Psoas muscle (tissue), 8 donors: ENCODE measurements around the gene MEI4. TPM values are rescaled to one million over a fixed set of nuclear protein-coding genes. Genes with fewer than 3 reads are reported as not detected.

Source experiments
- ATAC-seq, 4 donors: fragments of 200-7000 bp; cut with Tn5 transposase; one replicate each; pipeline ENCODE4 v1.9.1; 2020; ENCODE audit warnings: moderate library complexity in 3 of 4, mild to moderate bottlenecking in 2 of 4
- DNase-seq, 2 donors: peaks; one replicate each; pipeline ENCODE4 v3.0.0-alpha.2; 2020
- H3K27ac ChIP-seq: fragments of 200-600 bp; one replicate; pipeline ENCODE4 v1.8.0; 2022
- H3K27me3 ChIP-seq, 3 donors: fragments of 200-600 bp in 1 of 3; one replicate each; pipeline versions ENCODE4 v1.6.1 to v1.8.0; 2013 to 2022; ENCODE audit warnings: low read length in 2 of 3, mild to moderate bottlenecking in 2 of 3, moderate library complexity in 1 of 3; ENCODE audit not compliant: insufficient read depth in 3 of 3
- H3K36me3 ChIP-seq, 2 donors: fragments of 200-600 bp in 1 of 2; one replicate each; pipeline versions ENCODE4 v1.6.1 to v1.8.0; 2013 to 2022; ENCODE audit warnings: low read depth in 1 of 2, mild to moderate bottlenecking in 1 of 2, moderate library complexity in 1 of 2; ENCODE audit not compliant: insufficient read depth in 1 of 2
- H3K4me1 ChIP-seq: fragments of 200-600 bp; one replicate; pipeline ENCODE4 v1.8.0; 2022
- H3K4me3 ChIP-seq: fragments of 200-600 bp; one replicate; pipeline ENCODE4 v1.8.0; 2022; ENCODE audit warnings: mild to moderate bottlenecking
- H3K9me3 ChIP-seq: fragments of 200-600 bp; one replicate; pipeline ENCODE4 v1.8.0; 2022
- WGBS, 3 donors: extraction: QIAGEN DNeasy Blood & Tissue Kit; methylation state at CpG; one replicate each; pipeline versions ENCODE4 v1.1.6 to v1.1.7; 2013; 5-methylcytosine and 5-hydroxymethylcytosine counted together
- intact Hi-C, 2 donors: fragments of 100-400 bp; cut with DNase I; formaldehyde crosslinking; loops; one replicate each; pipeline versions ENCODE4 v1.11.0 to v1.14.2; 2022
- polyA plus RNA-seq, 3 donors: library from polyadenylated mRNA; stranded (reverse); fragments of 200-250 nt; gene quantifications; one replicate each; pipeline ENCODE4 v1.2.3, GENCODE V29; 2013
- total RNA-seq, 4 donors: library from RNA; stranded (reverse); fragmentation: NEBNext Ultra II Directional in 2 of 4; extraction: Animal tissue kit (Norgen Biotek cat#: 25700) in 2 of 4; gene quantifications; one replicate each; pipeline versions ENCODE4 v1.2.1 to v1.2.4, GENCODE V29; 2021 to 2023
- TF ChIP-seq, protein P1 (sequence below): fragments of 200-600 bp; IDR thresholded peaks from one replicate; pipeline ENCODE4 v1.8.0; 2022; ENCODE audit warnings: antibody characterized with exemption
- donor health status: healthy with polysubstance abuse.
- donor health status: DM: no; HTN: no; CAD: no; lungs with moderate emphysema.
- donor health status: Bipolar disorder and iron deficiency.
- donor health status: healthy.
- donor health status: DM: yes; HTN: yes; CAD: no.
- donor health status: DM: no; HTN: no; CAD: no.
- donor health status: DM: no; HTN: no; CAD: no.
- donor health status: DM: yes; HTN: yes; CAD: no.

Gene MEI4
- total and polyA plus RNA-seq, 7 donors, result under 0.01 TPM; not detected in 6

DNA sequence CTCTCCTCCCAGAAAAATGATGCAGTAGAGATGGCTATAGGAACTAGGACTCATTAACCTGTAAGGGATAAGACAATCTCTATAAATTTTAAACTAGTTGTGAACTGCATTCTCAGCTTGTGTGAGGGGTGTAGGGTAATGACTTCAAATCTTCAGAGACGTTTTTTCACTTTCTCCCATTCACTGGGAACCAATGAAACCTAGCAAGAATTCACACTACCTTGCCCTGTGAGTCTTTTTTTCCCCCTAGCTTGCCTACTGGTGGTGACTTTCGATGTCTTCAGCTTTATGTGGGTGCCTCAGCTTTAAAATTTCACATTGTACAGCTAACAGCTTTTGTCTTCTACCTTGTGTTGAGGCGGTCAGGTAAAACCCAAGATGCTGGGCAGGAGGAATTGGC lies 192.0 kb downstream of the MEI4 start:
- DNase-seq, result no peak
- Histone ChIP-seq H3K27me3 (no peaks in the 10 kb centered on the region), H3K9me3 (no peaks in the 10 kb centered on the region), H3K27ac (no peak overlapping the region), H3K36me3 (no peaks in the 10 kb centered on the region), H3K4me1 (no peaks in the 10 kb centered on the region), H3K4me3 (no peak overlapping the region)
- TF ChIP-seq, protein P1, sequence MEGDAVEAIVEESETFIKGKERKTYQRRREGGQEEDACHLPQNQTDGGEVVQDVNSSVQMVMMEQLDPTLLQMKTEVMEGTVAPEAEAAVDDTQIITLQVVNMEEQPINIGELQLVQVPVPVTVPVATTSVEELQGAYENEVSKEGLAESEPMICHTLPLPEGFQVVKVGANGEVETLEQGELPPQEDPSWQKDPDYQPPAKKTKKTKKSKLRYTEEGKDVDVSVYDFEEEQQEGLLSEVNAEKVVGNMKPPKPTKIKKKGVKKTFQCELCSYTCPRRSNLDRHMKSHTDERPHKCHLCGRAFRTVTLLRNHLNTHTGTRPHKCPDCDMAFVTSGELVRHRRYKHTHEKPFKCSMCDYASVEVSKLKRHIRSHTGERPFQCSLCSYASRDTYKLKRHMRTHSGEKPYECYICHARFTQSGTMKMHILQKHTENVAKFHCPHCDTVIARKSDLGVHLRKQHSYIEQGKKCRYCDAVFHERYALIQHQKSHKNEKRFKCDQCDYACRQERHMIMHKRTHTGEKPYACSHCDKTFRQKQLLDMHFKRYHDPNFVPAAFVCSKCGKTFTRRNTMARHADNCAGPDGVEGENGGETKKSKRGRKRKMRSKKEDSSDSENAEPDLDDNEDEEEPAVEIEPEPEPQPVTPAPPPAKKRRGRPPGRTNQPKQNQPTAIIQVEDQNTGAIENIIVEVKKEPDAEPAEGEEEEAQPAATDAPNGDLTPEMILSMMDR, result no peak
- WGBS, 3 donors, result 54 to 60% (median 55%) methylated on average over 3 of the region's 3 CpGs
- intact Hi-C loops, result loop anchor here in 1 of 2 donors (5.0 kb wide), 1 partner anchor 407 kb away; no protein-coding TSS in a partner anchor
- ATAC-seq, result no peak

DNA sequence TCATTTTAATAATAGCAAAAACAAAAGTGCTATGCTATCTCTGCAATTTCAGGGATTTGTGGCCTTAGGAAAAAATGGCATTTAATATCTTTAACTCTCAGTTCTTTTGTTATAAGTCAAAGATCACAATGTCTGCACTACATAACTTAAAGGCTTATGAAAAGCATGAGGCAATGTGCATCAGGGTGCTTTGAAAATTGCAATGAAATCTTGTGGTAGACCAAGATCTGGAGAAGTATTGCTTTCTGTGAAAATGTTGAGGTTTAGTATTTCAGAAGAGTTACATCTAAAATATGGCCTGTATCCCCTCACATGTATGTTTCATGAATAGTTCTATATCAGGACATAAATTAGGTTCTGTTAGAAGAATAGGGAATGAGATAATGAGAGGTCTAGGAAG lies 200.6 kb downstream of the MEI4 start:
- Histone ChIP-seq H3K9me3 (no peaks in the 10 kb centered on the region), H3K4me3 (no peak overlapping the region)
- no peak for DNase-seq

GRCh38 chr6:77856391-77856790 lies 203.6 kb downstream of the MEI4 start:
- H3K4me3 ChIP-seq, result no peak overlapping the region
- no peaks in the 10 kb centered on the region for H3K4me1 ChIP-seq
- WGBS, 3 donors, result 42 to 51% (median 42%) methylated on average over 5 of the region's 5 CpGs
- TF ChIP-seq, protein P1, result no peak
- H3K27me3 ChIP-seq, result no peaks in the 10 kb centered on the region
- DNase-seq (no peak), ATAC-seq (no peak)
- no peaks in the 10 kb centered on the region for H3K9me3 ChIP-seq
- H3K27ac ChIP-seq, result no peak overlapping the region
- no peaks in the 10 kb centered on the region for H3K36me3 ChIP-seq
- intact Hi-C loops, result no loop called here

More for the DNA sequence above, 200.6 kb downstream of the MEI4 start:
- no peak for ATAC-seq
- Histone ChIP-seq H3K36me3 (no peaks in the 10 kb centered on the region), H3K4me1 (no peaks in the 10 kb centered on the region), H3K27me3 (no peaks in the 10 kb centered on the region), H3K27ac (no peak overlapping the region)
- intact Hi-C loops, result no loop called here
- TF ChIP-seq, protein P1, result no peak

- intact Hi-C loops, result no loop called here
- ATAC-seq, result no peak
Measured at GRCh38 chr6:77857421-77857820, 204.6 kb downstream of the MEI4 start.

DNA sequence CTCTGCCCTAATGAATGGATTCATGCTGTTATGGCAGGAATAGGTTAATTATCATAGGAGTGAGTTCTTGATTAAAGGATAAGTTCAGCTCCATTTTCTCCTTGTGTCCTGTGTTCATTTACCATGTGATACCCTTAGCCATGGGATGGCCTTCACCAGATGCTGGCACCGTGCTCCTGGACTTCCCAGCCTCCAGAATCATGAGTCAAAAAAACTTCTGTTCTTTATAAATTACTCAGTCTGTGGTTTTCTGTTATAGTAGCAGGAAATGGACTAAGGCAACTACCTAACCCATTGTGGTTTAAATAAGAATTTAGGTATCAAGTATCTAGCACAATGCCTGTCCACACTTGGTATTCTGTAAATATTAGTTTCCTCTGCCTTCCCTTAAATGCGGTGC lies 223.5 kb downstream of the MEI4 start:
- TF ChIP-seq, protein P1, result no peak
- no peaks in the 10 kb centered on the region for H3K9me3 ChIP-seq
- DNase-seq (no peak), ATAC-seq (no peak)
- H3K27me3 ChIP-seq, result no peaks in the 10 kb centered on the region
- WGBS, 3 donors, result 81 to 93% (median 87%) methylated on average over 2 of the region's 2 CpGs
- H3K4me1 ChIP-seq, result no peaks in the 10 kb centered on the region
- H3K27ac ChIP-seq, result no peak overlapping the region
- intact Hi-C loops, result no loop called here
- no peaks in the 10 kb centered on the region for H3K36me3 ChIP-seq
- H3K4me3 ChIP-seq, result no peak overlapping the region

More at GRCh38 chr6:77857421-77857820, 204.6 kb downstream of the MEI4 start:
- no peaks in the 10 kb centered on the region for H3K4me1 ChIP-seq
- H3K27ac ChIP-seq, result no peak overlapping the region
- TF ChIP-seq, protein P1, result no peak
- H3K36me3 ChIP-seq, result no peaks in the 10 kb centered on the region
- H3K9me3 ChIP-seq, result no peaks in the 10 kb centered on the region
- no peak overlapping the region for H3K4me3 ChIP-seq
- H3K27me3 ChIP-seq, result no peaks in the 10 kb centered on the region
- no peak for DNase-seq
